CD4-positive, alpha-beta T cell treated with Interleukin-6 at 100 ng/mL for 8 hours (primary cell): ENCODE data around the gene CCDC102B.
"Not testable (repeated sequence)": the region's sequence is repeated elsewhere in the genome, so short reads cannot be mapped to it uniquely, and the experiment has no call there.

Source experiments
- DNase-seq: peaks from one replicate; pipeline ENCODE4 v3.0.0-alpha.2; 2020; ENCODE audit warnings: mixed read lengths, low spot score

The CCDC102B gene

DNA sequence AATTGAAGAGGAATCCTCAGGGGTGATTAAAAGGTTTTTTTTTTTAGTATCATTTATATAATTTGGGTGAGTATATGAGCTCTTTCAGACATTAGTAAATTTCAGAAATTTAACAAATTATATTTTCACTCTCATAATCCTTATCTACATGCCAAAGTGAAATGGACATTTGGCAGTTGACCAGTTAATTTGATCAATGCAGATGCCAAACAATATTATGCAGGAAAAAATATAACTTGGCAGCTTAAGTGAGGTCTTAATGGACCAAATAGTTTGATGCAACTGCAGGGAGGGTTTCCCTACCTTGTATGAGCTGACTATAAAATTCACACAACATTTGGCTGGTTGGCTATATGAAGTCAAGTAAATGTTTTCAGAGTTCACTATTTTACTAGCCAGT, 185.2 kb downstream of the CCDC102B start:
- DNase-seq: no peak

DNA sequence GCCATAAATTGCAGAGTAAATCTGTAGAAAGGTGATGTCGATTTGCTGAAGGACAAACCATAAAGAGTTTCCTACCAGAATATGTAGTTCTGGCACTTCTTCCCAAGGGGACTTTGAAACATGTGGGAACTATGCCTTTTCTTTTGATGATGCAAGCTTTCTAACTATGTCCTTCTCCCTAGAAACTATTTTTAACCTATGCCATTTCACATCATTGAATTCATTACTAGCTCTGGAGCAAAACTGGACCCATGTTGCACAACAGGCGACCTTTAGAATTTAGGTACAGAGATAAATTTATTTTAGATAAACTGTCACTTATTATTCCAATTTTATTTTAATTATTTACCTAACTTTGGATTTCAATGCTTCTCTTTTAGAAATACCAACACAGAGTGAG, 186.5 kb downstream of the CCDC102B start:
- no peak for DNase-seq

DNA sequence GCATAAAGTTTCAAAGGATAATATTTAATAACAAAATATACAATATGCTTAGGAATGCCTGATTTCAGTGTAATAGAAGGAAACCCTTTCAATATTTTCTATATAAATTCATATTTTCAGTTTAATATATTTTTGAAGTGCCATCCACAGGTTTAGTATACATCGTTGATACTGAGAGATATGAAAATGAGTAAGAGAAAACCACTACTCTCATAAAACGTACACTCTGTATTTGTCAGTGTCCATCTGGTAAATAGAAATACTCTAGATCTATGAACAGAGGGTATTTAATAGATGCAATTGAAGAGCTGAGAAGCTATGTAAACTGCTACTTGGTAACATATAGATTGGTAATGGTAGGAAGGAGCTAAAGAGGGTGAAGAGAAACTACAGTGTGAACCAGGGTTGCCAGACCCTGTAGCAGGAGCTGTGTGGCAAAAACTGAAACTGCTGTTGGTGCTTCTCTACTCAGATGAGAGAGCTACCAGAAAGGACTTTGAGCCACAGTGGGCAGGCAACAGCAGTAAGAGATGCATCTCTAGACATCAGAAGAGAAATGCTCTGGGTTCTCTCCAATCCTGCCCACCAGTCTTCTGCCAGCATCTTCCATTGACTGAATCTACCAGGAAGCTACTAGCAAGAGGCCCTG, 187.4 kb downstream of the CCDC102B start:
- no peak for DNase-seq

DNA sequence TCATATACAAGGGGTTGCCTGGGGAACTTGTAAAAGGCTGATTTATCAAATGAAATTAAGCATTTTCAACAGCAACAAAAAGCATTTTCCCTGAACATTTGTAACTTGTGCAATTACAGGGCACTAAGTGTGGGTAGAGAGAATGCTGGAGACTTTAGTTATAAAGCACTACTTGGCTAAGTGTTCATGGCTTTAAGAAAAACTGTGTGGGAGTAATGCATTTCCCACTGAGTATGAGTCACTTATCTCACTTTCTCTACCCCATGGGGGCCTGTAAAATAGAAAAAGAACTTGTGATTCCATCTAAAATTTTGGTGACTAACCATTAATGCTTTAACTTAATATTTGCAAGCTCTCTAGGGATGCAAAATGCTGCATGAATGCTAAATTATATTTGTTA, 193.4 kb downstream of the CCDC102B start:
- no peak for DNase-seq

DNA sequence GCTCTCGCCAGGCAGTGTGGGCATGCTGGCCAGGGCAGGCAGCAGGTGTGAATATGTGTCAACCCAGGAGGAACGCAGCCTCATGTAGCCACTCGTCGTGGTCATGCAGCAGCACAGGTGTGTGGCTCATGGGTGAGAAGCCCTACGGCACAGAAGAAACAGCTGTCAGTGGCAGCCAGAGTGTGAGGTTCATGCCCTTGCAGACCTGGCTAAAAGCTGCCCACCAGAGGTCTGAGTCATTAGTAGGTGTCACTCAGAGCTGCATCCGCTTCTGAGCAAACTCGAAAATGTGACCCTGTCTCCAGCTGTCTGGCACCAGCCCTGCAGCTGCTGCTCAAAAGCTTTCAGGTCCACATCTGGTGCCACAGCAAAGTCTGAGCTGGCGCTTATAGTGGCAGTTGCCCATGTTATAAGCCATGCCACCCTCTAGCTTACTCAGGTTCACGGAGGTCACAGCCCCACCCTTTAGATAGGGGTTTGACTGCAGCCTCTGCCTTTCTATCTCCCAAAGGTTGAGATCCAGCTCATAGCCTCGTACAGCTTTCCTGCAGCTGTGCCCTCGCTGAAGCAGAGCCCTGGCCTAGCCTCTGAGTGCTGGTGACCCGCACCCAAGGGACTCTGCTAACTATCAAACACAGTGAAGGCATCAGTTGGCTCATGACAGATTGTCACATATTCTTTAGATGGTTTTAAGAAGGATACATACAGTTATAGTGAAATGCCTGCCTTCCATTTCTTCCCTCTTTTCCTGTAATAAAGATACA, 195.0 kb downstream of the CCDC102B start:
- no peak for DNase-seq

DNA sequence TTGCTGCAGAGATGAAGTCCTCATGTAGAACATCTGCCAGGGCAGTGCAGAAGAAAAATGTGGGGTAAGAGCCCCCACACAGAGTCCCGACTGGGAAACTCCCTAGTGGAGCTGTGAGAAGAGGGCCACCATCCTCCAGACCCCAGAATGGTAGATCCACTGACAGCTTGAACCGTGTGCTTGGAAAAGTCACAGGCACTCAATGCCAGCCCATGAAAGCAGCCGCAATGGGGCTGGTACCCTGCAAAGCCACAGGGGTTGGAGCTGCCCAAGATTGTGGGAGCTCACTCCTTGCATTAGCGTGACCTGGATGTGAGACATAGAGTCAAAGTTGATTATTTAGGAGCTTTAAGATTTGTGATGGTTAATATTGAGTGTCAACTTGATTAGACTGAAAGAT, 197.8 kb downstream of the CCDC102B start:
- DNase-seq: no peak

DNA sequence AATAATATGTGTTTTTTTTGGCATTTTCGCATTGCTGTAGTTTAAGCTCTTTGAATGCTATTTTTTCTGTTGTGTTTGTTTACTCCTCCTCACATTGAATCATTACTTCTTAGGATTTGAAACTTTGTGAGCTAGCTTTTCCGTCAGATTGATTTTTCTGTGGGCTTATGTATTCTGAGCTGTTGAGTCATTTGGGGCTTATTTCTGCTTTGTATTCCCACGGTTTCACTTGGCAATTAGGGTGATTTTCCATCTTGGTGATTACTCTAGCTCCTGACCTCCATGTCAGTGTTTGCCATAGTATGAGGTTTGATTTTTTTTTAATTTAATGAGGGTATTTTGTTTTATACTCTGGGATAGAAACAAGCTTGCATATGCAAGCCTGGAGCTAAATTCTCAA, 200.0 kb downstream of the CCDC102B start:
- no peak for DNase-seq

DNA sequence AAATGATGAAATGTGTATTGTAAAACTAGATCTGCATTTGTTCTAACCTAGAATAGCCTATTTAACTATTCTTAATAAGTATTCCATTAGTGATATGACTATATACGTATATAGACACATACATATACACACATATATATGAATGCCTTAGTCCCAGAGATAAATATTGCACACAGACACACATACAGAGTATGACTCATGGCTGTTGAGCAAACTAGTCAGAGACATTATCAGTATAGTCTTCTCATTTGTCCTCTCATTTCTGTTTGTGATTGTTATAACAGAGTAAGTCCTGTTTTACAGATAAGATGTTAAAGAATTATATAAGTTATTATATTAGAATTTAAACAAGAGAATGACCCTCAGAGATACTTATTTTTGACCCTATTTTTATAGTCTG, 202.5 kb downstream of the CCDC102B start:
- no peak for DNase-seq

DNA sequence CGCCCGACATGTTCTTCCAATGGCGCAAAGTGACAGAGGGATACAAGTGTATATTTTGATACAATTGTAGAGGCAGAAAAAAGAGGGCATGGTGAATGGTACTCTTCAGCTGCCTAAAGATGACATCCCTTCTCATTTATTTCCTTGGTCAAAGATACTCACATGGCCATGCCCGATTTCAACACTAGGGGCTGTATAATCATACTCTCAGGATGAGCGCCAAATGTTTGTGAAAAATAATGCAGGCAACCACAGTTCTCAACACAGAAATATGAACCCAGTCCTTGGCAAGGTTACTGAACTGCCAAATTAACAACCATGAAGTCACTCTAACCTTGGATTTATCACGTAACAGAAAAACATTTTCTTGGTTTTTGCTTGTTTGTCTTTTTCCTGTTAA, 204.4 kb downstream of the CCDC102B start:
- no peak for DNase-seq

DNA sequence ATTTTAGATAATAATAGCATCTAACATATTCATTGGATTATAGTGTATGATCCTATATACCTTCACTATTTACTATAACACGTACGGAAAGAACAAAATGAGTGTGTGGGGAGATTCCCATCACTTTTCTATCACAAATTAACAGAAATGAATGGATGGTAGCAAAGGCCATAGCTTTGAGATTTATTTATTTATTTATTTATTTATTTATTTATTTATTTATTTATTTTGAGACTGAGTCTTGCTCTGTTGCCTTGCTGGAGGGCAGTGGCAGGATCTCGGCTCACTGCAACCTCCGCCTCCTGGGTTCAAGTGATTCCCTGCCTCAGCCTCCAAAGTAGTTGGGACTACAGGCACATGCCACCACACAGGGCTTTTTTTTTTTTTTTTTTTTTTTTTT, 208.3 kb downstream of the CCDC102B start:
- not testable (repeated sequence) for DNase-seq

DNA sequence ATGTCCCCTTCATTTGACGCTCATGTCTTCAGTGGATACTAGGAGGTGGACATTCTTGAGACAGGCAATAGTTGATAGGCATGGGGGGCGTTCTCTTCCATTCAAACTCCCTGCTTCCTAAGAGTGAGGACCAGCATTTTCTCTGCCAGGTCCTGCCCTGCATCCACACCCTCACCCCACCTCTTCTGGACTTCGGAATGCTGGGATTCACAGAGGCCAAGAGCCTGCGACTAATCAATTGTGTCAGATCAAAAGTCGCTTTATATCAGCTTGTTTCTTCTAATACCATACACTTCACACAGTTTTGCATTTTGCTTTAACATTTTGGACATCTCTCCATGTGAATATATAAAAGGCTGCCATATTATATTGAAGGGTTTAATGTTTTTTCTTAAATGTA, 210.7 kb downstream of the CCDC102B start:
- no peak for DNase-seq

DNA sequence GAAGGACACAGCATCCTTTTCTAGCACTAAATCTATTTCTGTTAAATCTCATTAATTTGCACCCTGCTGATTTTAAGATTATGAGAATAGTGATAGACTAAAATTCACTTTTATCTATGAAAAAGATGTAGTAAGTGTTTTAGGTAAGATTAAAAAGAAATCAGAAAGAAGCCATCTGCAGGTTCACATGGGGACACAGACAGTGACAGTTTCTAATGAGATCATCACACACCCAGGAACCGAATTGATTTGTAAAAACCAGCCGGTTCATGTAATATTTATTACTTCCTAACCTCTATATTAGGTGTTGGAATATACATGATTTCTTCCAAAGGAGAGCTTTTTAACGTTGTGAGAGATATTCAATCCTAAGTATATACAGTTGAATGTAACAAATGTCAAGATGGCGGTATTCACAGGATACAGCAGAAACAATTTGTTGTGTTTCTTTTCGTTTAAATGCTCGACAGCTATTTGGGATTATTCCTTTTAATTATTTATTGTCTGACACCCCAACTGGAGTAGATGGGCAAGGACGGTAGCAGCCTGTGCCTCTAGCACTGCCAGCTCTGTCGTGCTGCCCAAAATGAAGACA, 223.4 kb downstream of the CCDC102B start:
- no peak for DNase-seq

DNA sequence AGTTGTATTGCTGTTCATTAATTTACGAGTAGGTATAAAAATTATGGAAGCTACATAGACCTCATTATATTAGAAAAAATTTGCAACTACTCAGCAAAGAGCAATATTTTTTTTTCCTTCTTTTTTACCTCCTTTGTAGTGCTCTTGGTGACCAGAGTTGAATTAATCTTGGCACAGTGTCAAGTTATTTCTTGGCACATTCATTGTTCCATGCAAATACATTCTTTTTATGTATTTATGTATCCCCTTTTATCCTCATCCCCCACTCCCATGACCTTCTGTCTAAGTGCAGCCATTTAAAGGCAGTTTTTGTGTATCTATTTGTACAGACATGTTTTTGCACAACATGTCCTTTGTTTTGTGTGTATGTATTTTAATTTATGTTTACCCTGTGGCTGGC, 224.5 kb downstream of the CCDC102B start:
- no peak for DNase-seq

DNA sequence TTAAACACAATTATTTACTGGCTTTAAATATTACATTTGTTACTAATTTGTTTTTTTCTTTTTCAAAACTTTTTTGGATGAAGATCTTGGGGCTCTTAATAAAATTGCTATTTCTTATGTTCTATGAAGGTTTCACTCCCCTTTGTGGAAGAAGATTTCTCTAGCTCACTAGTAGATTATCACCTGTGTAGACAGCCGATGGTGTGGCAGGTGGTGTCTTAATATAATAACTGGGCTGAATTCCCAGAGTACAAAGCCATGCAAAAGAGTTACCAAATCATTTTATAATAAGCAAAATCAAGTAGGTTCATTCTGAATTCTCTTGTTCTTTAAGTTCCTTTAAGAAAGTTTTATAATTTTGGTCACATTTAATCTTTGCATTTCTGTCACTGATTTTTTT, 233.7 kb downstream of the CCDC102B start:
- DNase-seq: no peak

DNA sequence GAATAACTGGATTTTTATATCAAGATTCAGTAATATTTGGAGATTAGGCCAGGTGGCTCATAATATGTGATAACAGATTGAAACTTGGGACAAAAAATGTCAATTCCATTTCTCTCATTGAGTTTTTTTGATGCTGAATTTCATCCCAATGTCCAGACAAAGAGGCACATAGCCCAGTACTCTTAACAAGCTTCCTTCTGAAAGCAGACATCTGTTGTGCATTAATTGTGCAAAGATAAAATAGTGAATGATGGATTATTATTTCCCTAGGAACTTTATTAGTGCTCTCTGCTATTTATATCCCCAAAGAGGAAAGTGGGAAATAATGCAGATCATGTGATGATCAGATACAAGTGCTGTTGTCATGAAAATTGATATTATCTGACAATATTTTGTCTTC, 234.1 kb downstream of the CCDC102B start:
- DNase-seq: no peak

DNA sequence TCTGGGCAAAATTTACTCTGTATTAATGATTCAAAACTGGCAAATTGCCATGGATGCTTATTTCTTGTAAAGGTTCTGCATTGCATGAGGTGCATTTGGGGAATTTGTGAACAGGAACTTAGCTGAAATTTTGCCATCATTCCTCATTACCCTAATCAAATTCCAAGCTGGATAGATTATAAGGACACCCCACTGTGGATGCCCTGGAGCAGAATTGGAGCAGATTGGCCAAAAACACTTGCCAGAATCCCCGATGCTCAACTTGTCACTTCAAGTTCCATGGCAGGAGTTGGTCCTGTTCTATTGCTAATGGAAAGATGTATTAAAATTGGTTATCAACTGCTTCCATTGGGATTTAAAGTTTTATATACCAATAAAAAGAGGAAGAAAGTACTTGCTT, 237.9 kb downstream of the CCDC102B start:
- DNase-seq: no peak

DNA sequence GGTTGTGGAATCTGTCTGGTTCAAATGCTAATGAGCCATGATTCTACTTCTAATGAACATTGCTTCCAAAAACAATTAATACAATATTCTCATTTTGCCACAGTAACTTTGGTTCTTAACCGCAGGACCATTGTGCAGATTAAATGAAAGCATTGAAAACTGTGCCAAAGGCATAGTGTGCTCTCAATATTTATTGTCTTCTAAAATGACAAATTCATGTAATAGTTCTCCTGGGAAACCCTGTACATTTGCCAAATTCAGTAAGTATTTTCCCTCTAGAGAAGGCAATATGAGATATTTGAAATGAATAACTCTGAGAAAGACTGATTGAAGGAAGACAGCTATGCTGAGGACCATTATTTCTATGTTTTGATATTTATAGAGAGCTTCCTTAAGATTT, 246.3 kb downstream of the CCDC102B start:
- no peak for DNase-seq

DNA sequence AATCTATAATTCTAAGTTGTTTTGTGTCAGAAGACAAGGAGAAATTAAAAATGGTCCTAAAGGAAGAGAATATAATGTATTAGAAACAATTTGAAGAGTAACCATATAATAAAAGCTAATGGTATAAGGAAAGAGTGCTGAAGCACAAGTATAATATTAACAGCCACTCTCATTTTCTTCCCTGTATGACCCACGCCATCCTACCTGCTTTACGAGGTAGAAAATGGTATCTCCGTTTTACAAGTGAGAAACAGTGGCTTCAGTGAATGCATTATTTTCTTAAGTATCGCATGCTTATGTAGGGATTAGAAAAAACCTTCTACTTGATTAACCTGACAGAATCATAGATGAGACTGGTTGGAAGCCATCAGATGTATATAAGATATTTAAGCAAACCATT, 266.2 kb downstream of the CCDC102B start:
- no peak for DNase-seq

DNA sequence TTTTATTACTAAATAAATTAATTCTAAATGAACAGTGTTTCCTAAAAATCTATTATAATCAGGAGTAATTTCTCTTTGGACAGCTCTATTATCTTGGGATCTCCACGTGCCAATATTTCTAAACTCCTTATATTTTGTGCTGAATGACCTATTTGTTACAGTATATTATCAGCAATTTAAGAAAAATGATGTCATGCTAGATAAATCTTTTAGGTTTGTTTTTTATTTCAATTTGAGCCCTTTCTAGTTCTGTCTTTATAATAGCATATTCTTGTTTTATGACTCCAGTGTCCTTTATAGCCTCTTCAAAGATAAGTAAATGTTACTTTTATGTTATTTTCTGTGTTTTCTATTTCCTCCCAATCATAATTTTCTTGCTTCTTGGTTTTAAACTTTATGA, 269.2 kb downstream of the CCDC102B start:
- no peak for DNase-seq

DNA sequence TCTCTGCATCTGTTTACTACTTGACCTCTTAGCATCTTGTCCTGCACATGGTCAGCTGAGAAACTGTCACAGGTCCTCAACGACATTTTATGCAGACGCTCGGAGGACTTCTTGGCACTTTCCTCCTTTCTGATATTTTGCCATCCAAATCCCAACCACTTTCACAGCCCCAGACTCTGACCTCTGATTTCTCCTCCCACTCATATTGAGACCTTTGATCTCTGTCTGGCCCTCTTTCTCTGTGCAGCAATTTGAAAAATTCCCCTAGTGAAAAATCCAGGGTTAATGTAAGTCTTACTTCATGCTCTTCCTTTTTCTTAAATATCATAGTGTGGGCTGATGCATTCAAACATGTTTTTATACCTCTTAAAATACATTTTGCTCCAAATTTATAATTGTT, 273.8 kb downstream of the CCDC102B start:
- no peak for DNase-seq

DNA sequence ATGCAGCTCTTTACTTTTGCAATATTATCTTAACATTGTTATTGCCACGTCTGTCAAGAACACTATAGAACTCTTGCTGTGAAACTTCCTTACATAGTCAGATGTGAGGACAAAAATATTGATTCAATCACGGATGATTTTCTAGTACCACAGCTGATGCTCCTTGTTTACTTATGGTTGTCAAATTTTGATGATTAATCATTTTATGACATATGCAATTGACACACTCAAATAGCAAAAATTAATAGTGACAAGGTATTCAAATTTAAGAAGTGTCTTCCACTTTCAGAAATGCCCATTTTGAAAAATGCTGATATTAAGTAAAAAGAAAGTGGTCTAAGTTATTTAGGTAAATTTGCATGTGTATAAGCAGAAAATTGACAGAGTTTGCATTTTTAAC, 284.0 kb downstream of the CCDC102B start:
- no peak for DNase-seq

DNA sequence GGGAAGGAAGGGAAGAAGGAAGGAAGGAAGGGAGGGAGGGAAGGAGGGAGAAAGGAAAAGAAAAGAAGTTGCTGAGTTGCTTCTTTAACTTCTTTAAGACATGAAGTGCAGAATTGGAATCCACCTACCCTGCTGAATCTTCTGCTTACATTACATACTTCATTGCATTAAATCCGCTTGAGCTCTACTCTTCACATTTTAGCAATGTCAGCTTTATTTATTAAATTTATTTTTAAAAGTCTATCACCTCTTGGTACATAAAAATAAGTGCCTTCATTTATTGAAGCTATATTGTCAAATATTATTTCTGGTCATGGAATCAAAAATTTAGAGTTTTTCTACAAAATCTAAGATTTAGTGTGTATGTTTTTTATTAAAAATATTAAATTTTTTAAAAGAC, 284.6 kb downstream of the CCDC102B start:
- no peak for DNase-seq

DNA sequence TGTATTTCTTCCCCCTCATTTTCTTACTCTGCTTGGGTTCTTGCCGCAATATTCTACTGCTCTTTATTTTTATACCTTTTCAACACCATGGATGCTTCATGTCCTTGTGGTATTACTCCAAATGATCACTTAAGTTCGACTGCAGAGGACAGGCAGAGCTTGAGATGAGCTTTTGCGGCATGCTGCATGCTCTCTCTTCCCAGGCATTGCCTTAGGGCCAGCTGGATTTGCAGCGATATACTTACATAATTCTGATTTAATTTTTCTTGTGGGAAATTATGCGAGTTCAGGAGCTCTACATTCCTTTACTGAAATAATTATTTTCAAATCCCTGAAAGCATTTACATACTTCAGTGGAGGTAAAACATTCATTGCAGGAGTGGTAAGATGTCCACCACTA, 288.1 kb downstream of the CCDC102B start:
- no peak for DNase-seq

DNA sequence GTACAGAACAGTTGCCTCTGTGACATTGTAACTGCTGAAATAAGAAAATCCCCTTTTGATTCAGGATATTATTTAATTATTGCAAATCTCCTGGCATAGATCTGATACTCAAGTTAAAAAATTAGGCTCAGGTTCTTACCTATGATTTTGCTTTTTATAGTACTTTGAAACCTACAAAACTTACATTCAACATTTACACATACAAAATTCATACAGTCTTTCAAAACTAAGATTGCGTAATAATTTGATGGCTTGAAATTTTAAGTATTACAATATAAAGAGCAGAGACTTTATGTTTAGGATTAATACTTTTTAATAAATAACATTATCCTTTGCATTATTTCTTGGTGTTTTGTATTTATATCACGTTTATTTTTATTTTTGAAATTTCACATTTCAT, 291.1 kb downstream of the CCDC102B start:
- no peak for DNase-seq
